GM19035 (cell line): ENCODE data around the gene ALK.

ENCODE experiments used
- ATAC-seq: cut with Tn5 transposase; IDR thresholded peaks from one replicate; pipeline ENCODE4 v1.9.1; 2021; ENCODE audit not compliant: unreplicated experiment

The ALK gene

DNA sequence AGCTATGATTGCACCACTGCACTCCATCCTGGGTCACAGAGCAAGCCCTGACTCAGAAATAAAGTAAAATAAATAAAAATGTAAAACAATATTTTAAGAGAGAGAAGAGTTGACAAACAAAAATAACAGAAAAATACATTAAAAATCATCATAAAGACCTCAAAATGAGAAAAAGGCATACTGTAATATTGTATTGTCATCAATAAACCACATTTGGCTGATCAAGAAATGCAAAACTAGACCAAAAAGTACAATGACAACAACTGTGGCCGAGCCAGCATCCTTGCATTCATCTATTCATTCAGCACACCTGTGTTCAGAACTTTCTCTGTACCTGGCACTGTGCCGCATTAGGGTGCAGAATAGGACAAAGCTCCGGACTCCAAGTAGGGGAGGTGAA is 121.8 kb downstream of the ALK start:
- no peak for ATAC-seq

DNA sequence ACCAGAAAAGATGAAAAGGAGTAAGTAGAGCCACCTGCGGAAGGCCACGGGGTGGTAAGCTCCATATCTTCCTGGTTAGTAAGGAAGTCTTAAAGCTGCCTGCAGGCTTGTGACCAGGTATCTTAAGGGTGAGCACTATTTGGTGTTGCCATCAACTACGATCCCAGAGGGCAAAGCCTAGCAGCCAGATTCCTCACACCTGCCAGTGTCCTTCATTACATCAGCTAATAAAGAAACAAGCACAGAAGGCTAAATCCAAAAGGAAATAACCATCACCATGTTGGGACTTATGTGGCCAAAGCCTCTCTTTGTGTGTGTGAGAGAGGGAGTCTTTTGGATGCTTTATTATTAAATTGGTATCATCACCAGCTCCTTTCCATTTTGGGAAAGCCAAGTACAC is 123.5 kb downstream of the ALK start:
- ATAC-seq: no peak

DNA sequence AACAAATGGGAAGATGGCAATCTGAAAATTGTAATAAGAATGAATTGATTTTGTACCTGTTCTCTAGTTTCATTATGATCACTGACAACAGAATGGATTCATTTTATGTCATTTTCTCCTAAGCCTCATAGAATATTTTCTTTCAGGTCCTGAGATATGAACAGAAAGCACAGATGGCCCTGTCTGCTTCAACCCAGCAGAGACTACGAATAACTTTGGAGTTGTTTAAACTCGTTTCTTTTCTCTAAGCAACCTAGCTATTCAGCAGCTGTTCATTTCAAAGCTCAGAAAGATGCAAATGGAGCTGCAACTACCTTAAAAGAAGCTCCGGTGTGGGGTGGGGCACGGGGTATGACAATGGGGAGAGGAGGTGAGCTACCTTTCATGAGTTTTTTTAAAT is 124.9 kb downstream of the ALK start:
- no peak for ATAC-seq

DNA sequence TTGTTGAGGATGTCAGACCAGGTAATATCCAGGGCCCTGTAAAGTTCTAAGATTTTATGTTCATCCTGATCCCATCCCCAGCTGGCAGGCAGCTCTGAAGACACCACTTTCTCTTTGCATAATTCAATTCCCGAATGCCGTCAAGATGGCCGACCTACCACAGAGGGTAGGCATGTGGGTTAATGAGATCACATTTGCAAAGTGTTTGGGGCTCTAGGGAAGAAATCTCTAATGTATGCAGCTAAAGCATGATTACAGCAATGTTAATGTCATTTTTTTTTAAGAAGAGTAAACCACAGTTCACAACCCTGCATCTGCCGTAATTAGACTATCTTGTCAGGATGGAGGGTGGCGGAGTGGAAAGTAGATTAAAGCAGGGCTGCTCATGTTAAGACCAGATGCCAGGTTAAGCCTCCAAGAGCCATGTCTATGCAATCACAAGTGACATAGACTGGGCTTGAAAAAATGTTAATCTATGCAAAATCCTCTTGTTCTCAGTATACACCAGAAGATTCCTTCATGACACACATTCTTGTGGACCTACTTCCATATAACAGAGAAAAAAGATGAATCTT is 131.4 kb downstream of the ALK start:
- ATAC-seq: no peak

DNA sequence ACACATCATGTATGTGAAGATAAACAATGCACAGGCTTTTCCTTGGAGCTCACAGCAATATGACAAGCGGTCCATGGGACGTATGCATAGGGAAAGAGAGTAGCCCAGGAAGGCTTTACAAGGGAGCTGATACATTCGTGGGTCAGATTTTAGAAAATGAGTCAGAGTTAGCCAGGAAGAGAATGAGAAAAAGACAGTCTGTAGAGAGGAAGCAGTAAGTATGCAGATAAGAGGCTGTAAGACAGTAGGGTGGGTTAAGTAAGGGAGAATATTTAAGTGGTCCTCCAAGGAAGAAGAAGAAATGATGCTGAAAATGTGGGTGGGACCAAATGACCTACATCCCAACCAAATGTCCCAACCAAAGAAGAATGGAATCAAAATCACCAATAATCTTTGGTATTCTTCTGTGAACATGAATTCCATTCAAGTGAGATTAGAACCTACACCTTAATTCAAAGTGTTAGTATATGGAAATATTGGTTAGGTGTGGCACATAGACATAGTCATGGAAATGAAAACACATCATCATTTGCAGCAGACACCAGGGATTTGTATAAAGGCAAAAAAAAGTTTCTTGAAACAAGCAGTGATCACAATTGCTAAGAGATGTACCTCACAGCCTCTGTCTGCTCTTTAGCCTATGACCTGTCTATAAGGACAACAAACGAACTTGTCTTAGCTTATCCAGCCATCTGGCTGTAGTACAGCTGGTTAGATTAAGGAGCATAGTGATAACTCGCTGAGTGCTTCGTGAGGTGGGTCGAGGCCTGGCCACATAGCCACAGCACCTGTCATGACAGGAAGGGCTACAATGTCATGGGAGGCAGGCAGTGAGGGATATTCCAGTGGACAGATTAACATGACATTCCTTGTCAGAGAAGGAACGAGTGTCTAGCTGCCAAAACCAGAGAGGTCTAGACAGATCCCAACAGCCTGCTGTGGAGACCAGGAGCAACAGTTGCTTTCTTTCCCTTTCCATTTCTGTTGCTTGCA is 133.6 kb downstream of the ALK start:
- ATAC-seq: no peak

DNA sequence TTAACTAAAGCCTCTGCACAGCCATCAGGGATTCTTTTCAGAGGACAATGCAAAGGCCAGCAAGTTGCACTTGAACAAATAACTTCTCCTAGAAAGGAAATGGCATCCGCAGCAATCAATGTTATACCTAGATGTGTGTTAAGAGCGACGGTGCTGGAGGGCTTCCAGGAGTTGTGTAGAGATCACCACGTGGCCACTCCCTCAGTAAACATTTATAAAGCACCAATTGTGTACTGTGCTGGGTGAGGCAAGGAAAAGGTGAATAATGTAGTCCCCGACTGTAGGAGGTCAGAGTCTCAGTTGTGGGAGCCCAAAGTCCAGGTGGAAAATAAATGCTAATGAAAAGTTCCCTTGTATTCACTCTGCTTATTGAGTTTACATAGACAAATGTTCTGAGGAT is 135.0 kb downstream of the ALK start:
- ATAC-seq: no peak

DNA sequence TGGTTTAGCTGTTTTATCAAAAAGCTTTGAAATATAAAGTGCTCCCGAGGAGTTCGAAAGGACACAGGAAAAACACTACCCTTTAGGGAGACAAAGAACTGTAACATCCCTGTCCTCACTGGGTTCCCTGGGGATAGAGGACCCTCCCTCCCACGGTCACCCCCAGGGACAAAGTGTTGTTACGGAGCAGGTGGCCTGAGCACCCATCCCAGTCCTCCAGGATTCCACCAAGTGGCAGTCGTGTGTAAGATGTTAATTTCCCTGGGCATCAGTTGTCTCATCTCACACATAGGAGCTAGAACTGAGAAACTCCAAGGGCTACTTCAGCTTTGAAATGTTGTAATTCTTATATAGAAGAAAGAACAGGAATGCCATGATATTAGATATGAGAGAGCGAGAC is 137.7 kb downstream of the ALK start:
- ATAC-seq: no peak

DNA sequence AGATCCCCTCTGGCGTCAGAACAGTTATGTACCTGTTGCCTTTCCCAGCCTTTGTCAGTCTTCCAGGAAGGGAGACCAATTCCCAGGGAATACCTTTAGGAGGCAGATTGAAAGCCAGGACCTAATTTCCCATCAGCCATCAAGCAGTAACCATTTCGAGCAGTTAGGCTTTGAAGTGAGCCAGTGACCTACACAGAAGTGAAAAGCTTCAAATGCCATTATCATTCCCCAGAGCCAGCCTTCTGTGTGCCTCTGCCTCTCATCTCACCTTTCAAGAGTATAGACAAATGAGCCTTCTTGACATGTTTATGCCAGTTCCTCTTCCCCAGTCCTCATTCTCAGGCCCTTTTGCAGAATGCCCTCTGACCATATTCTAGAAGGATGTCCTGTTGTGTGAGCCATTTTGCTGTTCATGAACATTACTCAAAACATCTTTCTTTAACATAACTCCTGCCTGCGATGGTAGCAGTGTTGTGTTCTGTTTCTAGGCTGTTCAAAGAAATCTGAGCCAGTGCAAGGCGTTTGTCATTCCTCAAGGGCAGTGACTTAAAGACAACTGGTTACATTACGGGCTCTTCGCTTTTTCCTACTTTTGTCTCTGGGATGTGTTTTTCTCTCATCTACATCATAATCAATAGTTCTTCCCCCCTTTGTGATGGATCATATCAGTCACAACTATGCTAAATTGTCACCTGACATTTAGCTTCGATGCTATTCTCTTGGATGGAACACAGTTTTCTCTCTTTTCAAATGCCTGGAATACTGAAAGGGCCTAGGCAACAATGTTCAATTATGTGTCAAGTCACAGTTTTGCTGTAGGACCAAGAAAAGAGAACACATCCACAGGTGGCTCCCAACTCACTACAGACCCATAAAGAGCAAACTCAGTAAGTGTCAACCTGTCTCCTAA is 138.6 kb downstream of the ALK start:
- no peak for ATAC-seq

DNA sequence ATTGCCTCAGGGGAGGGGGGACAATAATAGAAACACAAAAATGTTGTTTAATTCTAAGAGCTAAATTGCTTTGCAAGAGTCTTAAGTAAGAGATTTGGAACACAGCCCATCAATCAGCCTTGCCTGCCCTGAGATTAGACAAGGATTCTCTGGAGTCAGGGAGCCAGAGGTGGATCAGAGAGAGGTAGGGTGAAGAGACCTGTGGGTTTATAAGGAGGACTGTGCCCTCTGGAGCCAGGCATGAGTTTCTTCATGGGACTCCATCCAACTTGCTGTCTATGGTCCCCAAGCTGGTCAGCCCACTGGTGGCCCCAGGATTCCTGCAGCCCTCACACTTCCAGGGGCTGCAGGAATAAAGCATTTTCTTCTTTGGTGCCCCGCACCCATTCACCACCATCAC is 139.3 kb downstream of the ALK start:
- no peak for ATAC-seq

DNA sequence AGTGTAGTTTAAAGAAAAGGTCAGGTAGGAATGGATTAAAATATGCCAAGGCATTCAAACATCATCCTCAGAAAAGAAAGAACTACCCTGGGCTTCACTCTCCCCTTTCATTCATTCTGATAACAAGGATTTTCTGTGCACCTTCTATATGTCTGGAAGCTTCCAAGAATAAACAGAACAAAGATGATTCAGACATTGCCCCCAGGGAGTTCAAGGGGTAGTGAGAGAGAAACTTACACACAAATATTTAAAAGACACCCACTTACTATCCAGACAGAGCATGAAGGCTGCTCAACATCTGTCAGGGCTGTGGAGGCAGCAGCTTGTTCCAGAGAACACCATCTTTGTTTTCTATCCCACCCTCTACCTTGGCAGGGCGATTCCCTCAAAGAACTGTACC is 140.5 kb downstream of the ALK start:
- no peak for ATAC-seq

DNA sequence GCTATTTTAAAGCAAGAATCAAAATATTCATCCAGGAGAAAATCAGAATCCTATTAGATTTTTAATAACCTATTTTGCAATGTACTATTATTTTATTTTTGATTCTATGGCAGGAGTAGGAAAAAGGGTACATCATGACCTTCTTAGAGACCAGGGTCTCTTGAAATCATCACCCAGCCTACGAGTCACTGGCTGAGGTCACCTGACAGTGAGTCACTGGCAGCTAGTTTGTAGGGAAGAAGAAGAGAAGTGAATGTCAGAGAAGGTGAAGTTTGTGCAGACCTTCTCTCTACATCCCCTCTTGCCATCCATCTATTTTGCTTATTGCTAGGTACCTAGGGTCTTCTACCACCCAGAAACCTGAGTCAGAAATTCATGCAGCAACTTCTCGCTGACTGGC is 144.2 kb downstream of the ALK start:
- ATAC-seq: no peak

DNA sequence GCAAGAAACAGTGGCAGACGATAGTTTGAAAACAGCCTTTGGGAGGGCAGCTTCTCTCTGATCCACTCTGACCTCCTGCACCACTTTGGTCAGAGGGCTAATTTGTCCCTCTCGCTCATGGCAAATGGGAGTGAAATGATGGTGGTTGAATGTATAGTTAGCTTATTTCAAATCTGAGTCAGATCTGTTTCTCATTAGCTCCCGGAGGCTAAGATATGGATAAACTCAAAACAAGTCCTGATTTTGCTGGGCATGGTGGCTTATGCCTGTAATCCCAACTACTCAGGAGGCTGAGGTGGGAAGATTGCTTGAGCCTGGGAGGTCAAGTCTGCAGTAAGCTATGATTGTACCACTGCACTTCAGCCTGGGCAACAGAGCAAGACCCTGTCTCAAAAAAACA is 145.0 kb downstream of the ALK start:
- ATAC-seq: no peak

DNA sequence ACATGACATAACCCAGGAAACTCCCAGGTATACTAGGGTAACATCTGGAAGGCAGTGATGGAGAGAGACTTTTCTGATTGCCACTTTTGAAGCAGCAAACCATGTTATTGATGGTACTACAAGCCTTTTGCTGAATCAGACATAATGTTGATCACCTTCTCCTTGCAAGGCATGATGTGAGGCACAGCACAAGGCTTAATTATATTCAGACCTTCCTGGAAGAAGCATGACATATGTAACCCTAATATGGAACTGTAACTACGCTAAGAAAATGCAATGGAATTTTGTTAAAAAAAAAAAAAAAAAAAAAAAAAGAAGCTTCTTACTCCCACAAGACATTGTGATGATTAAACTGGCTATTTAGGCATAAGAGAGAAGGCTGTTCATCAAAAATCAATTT is 145.4 kb downstream of the ALK start:
- no peak for ATAC-seq

DNA sequence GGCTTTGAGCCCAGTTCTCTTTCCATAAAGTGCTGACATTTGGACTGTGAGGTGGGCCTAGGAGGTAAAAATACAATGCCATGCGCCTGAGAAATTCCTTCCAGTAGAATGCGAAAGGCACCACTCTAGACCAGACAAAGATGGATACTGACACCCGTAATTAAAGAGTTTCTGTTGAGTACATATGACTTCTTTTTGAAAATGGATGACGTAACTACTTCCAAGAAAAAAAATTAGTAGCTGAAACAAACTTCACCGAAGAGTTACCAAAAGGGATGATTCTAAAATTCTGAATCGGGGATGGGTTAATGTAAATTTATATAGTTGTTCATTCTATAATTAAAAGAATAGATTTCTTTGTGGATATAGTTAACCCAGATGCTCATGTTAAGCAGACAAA is 146.8 kb downstream of the ALK start:
- no peak for ATAC-seq

DNA sequence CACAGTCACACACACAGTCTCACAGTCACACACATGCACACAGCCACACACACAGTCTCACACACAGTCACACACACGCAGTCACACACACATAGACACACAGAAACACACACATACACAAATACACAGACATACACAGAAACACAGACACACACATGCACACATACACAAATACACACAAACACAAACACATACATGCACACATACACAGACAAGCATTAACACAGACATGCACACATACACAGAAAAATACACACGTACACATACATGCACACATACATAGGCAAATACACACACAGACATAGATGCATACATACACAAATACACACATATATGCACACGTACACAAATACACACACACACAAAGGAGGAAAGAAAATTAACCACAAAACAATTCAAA is 150.5 kb downstream of the ALK start:
- ATAC-seq: no peak

DNA sequence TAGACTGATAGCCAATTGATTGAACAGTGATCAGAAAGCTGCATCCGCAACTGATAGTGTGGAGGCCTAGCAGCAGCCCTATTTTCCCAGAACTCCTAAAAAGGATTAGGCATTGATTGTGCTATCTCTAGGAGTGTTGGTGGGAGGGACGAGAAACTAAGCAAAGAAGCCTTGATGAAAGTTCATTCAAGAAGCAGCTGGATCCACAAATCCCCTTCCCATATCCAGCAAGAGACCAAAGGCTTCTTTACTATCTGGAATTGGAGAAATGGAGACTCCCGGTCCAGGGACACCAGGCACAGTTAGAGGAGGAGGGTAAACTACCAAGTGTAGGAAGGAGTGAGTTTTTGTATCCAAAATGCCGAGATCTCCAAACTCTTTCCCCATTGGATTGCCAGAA is 151.5 kb downstream of the ALK start:
- no peak for ATAC-seq

DNA sequence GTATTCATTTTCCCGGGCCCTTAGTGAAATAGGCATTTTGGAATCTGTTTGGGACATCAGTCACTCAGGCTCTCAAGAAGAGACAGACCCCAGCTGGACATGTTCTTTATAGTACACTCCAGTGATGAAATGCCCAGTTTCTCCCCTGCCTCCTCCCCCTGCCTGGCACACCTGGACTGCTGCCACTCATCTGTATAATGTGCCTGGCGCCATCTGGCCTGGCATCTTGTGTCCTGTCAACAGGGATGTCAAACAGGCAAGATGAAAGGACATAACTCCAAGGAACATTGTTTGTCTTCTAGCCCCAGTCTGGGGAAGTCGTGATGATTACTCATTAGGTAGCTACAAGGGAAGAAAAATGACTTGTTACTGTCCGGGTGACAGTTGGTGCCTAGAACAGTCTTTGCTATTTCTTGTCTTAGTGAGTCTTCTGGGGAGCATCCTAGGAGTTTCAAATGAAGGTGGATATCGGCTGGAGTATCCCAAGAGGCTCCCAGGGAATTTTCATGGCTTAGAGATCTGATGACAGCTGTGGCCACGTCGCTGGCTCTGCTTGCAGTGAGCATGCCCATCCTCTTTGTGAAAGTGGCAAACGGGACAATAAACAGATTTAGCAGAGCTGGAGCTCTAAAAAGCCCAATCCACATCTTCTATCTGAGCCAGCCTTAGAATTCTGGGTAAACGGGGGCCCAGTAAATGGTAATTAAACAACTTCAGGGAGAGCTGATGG is 153.6 kb downstream of the ALK start:
- ATAC-seq: no peak

DNA sequence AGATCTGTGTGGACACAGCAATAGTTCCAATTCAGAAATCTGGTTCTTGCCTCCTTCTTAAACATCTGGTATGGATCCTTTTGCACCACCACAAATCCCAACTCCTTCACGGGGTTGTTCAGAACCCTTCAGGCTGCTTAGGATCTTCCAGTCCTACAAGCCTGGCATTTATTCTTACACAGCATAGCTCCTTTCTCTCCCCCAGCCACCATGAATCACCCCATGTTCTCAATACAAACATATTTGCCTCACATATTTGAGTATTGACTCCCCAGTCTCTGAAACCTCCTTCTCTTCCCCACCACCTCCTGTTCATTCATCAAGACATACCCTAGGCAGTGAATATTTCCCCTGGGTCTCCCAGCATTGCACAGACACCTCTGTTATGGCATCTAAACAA is 155.2 kb downstream of the ALK start:
- no peak for ATAC-seq

DNA sequence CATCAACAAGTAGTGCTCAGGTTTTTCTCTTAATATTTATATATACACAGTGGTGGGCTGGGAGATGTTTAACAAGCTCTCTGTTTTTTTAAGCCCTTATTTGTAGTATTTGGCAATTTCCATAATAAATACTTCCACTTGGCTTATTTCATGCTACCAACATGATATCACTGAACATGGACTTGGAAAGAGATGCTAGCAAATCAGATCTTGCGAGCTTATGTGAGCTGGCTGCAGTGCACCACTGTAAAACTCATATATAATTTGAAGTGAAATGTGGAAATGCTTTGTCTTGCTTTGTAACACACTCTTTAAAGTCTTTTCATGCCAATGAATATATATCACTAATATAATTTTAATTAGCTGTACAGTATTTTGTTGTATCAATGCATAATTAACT is 155.7 kb downstream of the ALK start:
- no peak for ATAC-seq

DNA sequence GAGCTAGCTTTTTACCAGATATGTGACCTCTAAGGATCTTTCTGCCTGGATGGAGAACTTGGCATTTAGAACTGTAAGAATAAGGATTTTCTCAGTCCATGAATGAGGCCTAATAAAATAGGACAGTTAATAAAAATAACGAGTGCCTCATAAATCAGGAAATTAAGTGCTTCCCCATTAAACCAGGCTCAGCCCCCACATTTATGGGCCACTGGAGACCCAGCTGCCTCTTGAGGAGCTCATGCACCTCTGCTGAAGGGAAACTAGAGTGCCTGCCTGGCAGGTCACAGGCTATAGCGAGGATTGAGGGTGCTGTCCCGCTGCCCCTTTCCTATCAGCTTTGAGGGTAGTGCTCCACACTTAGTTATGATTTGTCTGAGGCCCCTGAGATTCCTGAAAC is 158.0 kb downstream of the ALK start:
- ATAC-seq: no peak

DNA sequence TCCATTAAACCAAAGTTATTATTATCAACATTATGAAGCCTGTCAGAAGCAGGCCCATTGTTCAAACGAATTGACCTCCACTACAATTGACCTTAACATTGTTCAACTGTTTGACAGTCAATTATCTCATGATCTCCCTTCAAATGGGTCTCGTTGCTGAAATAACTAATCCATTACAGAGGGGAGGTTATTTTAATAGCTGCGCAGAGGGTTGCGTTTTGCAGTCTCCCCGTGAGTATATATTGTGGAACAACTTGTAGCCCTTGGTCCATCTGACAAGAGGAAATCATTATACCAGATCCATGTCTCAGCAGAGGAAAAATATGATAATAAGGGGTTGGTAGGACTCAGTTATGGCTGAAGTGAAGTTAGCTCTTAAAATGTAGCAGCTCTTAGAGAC is 159.1 kb downstream of the ALK start:
- ATAC-seq: no peak
